Left lobe of liver (tissue), 2 donors: ENCODE data around the gene TMEM61. TPM values are rescaled to one million over a fixed set of nuclear protein-coding genes. Genes with fewer than 3 reads are reported as not detected.

Experiments
- ATAC-seq: fragments of 200-7000 bp; cut with Tn5 transposase; one replicate; pipeline ENCODE4 v1.9.1; 2020; ENCODE audit warnings: mild to moderate bottlenecking, moderate library complexity
- DNase-seq: peaks from one replicate; pipeline ENCODE4 v3.0.0-alpha.2; 2020; ENCODE audit warnings: low spot score
- total RNA-seq: library from RNA; stranded (reverse); gene quantifications from one replicate; pipeline ENCODE4 v1.2.1, GENCODE V29; 2021
- donor health status: DM: no; HTN: no; CAD: no; lungs with moderate emphysema.
- donor health status: DM: no; HTN: yes; CAD: no.

TMEM61 gene
- total RNA-seq, 1 donor from 2014 or later, result not detected

GRCh38 chr1:54984131-54984842 lies 3.9 kb downstream of the TMEM61 start:
- no peak for ATAC-seq
- no peak for DNase-seq

GRCh38 chr1:54985556-54985955 lies 5.1 kb downstream of the TMEM61 start:
- ATAC-seq (no peak), DNase-seq (no peak)

- ATAC-seq (no peak), DNase-seq (no peak)
Measured at GRCh38 chr1:54986025-54986424, 5.6 kb downstream of the TMEM61 start.

GRCh38 chr1:54986533-54986932 lies 6.1 kb downstream of the TMEM61 start:
- no peak for DNase-seq
- no peak for ATAC-seq

GRCh38 chr1:54987427-54987826 lies 7.0 kb downstream of the TMEM61 start:
- ATAC-seq (no peak), DNase-seq (no peak)

- DNase-seq (no peak), ATAC-seq (no peak)
Measured at GRCh38 chr1:54987919-54988705, 7.7 kb downstream of the TMEM61 start.

GRCh38 chr1:54988975-54989374 lies 8.5 kb downstream of the TMEM61 start:
- ATAC-seq, result no peak
- no peak for DNase-seq

- no peak for DNase-seq
- ATAC-seq, result peak; percentile 12
Measured at GRCh38 chr1:54989473-54989872, 9.0 kb downstream of the TMEM61 start.

GRCh38 chr1:54989968-54990810 lies 9.8 kb downstream of the TMEM61 start:
- DNase-seq (no peak), ATAC-seq (peak; percentile 55)

- ATAC-seq, result no peak
- DNase-seq, result no peak
Measured at GRCh38 chr1:54990916-54991315, 10.5 kb downstream of the TMEM61 start.

- ATAC-seq (no peak), DNase-seq (no peak)
Measured at GRCh38 chr1:54991939-54992338, 11.5 kb downstream of the TMEM61 start.

GRCh38 chr1:54993140-54993539 lies 12.7 kb downstream of the TMEM61 start:
- ATAC-seq (no peak), DNase-seq (no peak)

- DNase-seq, result no peak
- ATAC-seq, result no peak
Measured at GRCh38 chr1:54994355-54994990, 14.0 kb downstream of the TMEM61 start.

GRCh38 chr1:54995013-54995760 lies 14.8 kb downstream of the TMEM61 start:
- no peak for ATAC-seq
- no peak for DNase-seq

- DNase-seq, result no peak
- ATAC-seq, result no peak
Measured at GRCh38 chr1:54995835-54996234, 15.4 kb downstream of the TMEM61 start.

- peak; percentile 77 for DNase-seq
- peak; percentile 97 for ATAC-seq
Measured at GRCh38 chr1:54996359-54996868, 16.0 kb downstream of the TMEM61 start.

- DNase-seq (no peak), ATAC-seq (peak; percentile 19)
Measured at GRCh38 chr1:54996869-54997710, 16.7 kb downstream of the TMEM61 start.

GRCh38 chr1:54997711-54997986 lies 17.2 kb downstream of the TMEM61 start:
- ATAC-seq (no peak), DNase-seq (no peak)

- DNase-seq (no peak), ATAC-seq (no peak)
Measured at GRCh38 chr1:54998100-54998499, 17.7 kb downstream of the TMEM61 start.
